ENCODE measurements around the gene AKAP8L. TPM values are rescaled to one million over a fixed set of nuclear protein-coding genes. Genes with fewer than 3 reads are reported as not detected.

Gene AKAP8L
- total RNA-seq, 1 experiment from 2014 or later = 106 TPM

- H3K9ac ChIP-seq (ENCODE audit: low read length) = no peak overlapping the region
- H2AFZ ChIP-seq (ENCODE audit: low read depth, low read length, poor library complexity, severe bottlenecking) = no peak overlapping the region
- CTCF ChIA-PET = no interaction called here
- POLR2A ChIA-PET = no interaction called here
- RAD21 ChIA-PET (ENCODE audit: low non-redundant PET in 1 of 2, low total read pairs in 2 of 2, uncharacterized antibody in 2 of 2, unreplicated experiment in 2 of 2) = no interaction called here
- H3K79me2 ChIP-seq (ENCODE audit: insufficient read depth, low read length) = no peaks in the 10 kb centered on the region
- H3K9me2 ChIP-seq (ENCODE audit: insufficient read depth) = no peaks in the 10 kb centered on the region
- no peaks in the 10 kb centered on the region for H3K27me3 ChIP-seq (ENCODE audit: insufficient read depth, low read length)
- intact Hi-C loops (cut with micrococcal nuclease) = no loop called here
- H3K9me3 ChIP-seq (ENCODE audit: control insufficient read depth in 1 of 2, insufficient read depth in 1 of 2, low read depth in 1 of 2, low read length in 2 of 2) = no peaks in the 10 kb centered on the region
- H3K4me2 ChIP-seq (ENCODE audit: low read length) = no peak overlapping the region
- ATAC-seq = no peak
- no TSS peak for BruUV-seq (replicated peaks)
- no peak overlapping the region for H3K4me3 ChIP-seq (replicated peaks in 1 of 2; ENCODE audit: low read depth in 1 of 2, low read length in 2 of 2)
- DNase-seq (ENCODE audit: low read depth, low spot score) = no peak
- H3K36me3 ChIP-seq (ENCODE audit: control insufficient read depth in 1 of 2, insufficient read depth in 2 of 2, low read length in 2 of 2) = no peaks in the 10 kb centered on the region
- TF ChIP-seq CBX3 (IDR thresholded peaks at IDR 0.05; ENCODE audit: low read depth) (no peak), EZH2 (IDR thresholded peaks at IDR 0.05) (no peak), FOSL1 (IDR thresholded peaks at IDR 0.05; ENCODE audit: low read depth) (no peak), SRF (IDR thresholded peaks at IDR 0.05; ENCODE audit: low read depth) (no peak), ZNF274 (IDR thresholded peaks at IDR 0.05; ENCODE audit: low read depth, low read length) (no peak), POLR2AphosphoS5 (IDR thresholded peaks at IDR 0.05; ENCODE audit: low read depth, low read length) (no peak), TCF7L2 (IDR thresholded peaks at IDR 0.05; ENCODE audit: borderline replicate concordance, extremely low read depth, insufficient read depth, insufficient read length) (no peak), EZH2phosphoT487 (IDR thresholded peaks at IDR 0.05; ENCODE audit: borderline replicate concordance) (no peak), SP1 (IDR thresholded peaks at IDR 0.05; ENCODE audit: low read depth) (no peak), YY1 (IDR thresholded peaks at IDR 0.05; ENCODE audit: extremely low read depth, insufficient replicate concordance, low read depth, low read length) (no peak), MAX (IDR thresholded peaks at IDR 0.05) (no peak), POLR2A (IDR thresholded peaks at IDR 0.05; ENCODE audit: borderline replicate concordance, extremely low read depth, insufficient read depth, insufficient read length) (no peak), EGR1 (IDR thresholded peaks at IDR 0.05; ENCODE audit: low read depth) (no peak), SIN3A (IDR thresholded peaks at IDR 0.05; ENCODE audit: low read depth) (no peak), ELF1 (IDR thresholded peaks at IDR 0.05; ENCODE audit: borderline replicate concordance, low read depth) (no peak), REST (IDR thresholded peaks at IDR 0.05; ENCODE audit: low read depth) (no peak), ZFX (IDR thresholded peaks at IDR 0.05) (no peak), ZBTB33 (IDR thresholded peaks at IDR 0.05; ENCODE audit: extremely low read depth, insufficient replicate concordance, low read length) (no peak)
- TF ChIP-seq, protein P1, sequence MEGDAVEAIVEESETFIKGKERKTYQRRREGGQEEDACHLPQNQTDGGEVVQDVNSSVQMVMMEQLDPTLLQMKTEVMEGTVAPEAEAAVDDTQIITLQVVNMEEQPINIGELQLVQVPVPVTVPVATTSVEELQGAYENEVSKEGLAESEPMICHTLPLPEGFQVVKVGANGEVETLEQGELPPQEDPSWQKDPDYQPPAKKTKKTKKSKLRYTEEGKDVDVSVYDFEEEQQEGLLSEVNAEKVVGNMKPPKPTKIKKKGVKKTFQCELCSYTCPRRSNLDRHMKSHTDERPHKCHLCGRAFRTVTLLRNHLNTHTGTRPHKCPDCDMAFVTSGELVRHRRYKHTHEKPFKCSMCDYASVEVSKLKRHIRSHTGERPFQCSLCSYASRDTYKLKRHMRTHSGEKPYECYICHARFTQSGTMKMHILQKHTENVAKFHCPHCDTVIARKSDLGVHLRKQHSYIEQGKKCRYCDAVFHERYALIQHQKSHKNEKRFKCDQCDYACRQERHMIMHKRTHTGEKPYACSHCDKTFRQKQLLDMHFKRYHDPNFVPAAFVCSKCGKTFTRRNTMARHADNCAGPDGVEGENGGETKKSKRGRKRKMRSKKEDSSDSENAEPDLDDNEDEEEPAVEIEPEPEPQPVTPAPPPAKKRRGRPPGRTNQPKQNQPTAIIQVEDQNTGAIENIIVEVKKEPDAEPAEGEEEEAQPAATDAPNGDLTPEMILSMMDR (IDR thresholded peaks at IDR 0.05 in 2 of 3, conservative IDR thresholded peaks at IDR 0.05 in 1 of 3; ENCODE audit: borderline replicate concordance in 1 of 3, insufficient read depth in 1 of 3, low read depth in 2 of 3, low read length in 2 of 3) = no peak
- H3K4me1 ChIP-seq (ENCODE audit: control insufficient read depth in 1 of 2, insufficient read depth in 2 of 2, low read length in 2 of 2) = peaks cover 6 to 13% of the 10 kb centered on the region in 2 experiments; a peak in 3 of 4 replicates
- H4K20me1 ChIP-seq (ENCODE audit: insufficient read depth) = no peaks in the 10 kb centered on the region
- no peak overlapping the region for H3K27ac ChIP-seq (ENCODE audit: low read depth, low read length)
These were observed 26.4 kb upstream of the AKAP8L start for GRCh38 chr19:15445227-15445605.

Measured in HCT116 (cell line).